Measurements from ENCODE around the gene DISP2. TPM values are rescaled to one million over a fixed set of nuclear protein-coding genes. Genes with fewer than 3 reads are reported as not detected.

DISP2 gene
- polyA plus RNA-seq, 1 experiment = 0.11 TPM

DNA sequence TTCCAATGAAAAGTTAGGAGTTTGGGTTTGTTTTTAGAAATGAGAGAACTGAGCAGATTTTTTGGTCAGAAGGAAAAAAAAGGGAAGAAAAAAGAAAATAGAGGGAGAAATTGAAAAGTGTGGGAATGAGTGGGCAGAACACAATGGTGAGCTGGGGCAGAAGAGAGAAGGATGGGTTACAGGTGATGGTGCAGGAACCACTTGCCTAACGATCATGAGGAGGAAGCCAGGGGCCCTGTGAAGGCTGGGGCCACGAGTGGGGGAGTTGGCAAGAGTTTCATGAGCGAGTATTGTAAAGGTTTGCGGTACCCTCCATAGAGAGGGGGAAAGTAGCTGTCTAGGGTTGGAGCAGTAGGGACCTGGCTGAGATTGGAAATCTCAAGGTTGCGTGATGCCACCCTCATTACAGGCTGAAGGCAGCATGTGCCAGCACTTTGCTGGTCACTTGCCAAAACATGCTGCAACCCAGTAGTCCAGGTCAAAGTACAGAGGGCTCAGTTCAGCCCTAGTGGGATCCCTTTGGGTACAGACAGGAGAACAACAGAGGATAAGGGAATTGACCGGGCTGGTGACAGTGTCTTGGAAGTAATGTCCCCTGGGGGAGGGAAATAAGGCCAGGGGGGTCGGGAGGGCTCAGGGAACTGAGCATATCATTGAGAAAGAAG is 54.2 kb downstream of the DISP2 start:
- CTCF ChIA-PET = no interaction called here
- TF ChIP-seq CTCF (IDR thresholded peaks at IDR 0.05; ENCODE audit: low read depth, low read length) = no peak
- Histone ChIP-seq H3K27me3 (ENCODE audit: control insufficient read depth, insufficient read depth, low read length) (no peaks in the 10 kb centered on the region), H3K27ac (ENCODE audit: low read depth, low read length) (no peak overlapping the region), H3K4me3 (ENCODE audit: low read depth, low read length) (no peak overlapping the region), H3K9me3 (ENCODE audit: control insufficient read depth, insufficient read depth, low read length) (no peaks in the 10 kb centered on the region)
- DNase-seq (ENCODE audit: low read depth, low spot score) = no peak
- POLR2A ChIA-PET = no interaction called here

- no peak for TF ChIP-seq CTCF (IDR thresholded peaks at IDR 0.05; ENCODE audit: low read depth, low read length)
- CTCF ChIA-PET = no interaction called here
- DNase-seq (ENCODE audit: low read depth, low spot score) = no peak
- Histone ChIP-seq H3K9me3 (ENCODE audit: control insufficient read depth, insufficient read depth, low read length) (no peaks in the 10 kb centered on the region), H3K27ac (ENCODE audit: low read depth, low read length) (no peak overlapping the region), H3K27me3 (ENCODE audit: control insufficient read depth, insufficient read depth, low read length) (no peaks in the 10 kb centered on the region), H3K4me3 (ENCODE audit: low read depth, low read length) (no peak overlapping the region)
- POLR2A ChIA-PET = no interaction called here
Observed at GRCh38 chr15:40413036-40413435, 55.0 kb downstream of the DISP2 start.

DNA sequence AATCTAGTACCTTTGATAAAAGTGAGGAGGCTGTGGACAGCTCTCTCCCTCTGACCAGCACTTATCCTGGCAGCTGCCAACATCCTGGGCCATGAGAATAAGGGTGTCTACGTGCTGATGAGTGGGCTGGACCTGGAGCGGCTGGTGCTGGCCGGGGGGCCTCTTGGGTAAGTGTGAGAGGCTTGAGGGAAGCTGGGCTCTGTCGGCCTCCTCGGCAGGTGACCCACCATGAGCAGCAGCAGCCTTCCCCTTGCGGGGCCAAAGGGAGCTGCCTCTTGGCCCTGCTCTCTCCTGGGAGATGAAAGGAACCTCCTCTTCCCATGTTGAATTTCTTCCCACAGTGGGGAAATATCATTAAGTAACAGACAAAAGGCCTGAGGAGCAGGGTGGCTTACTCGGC is 56.8 kb downstream of the DISP2 start:
- no peak for DNase-seq (ENCODE audit: low read depth, low spot score)
- TF ChIP-seq CTCF (IDR thresholded peaks at IDR 0.05; ENCODE audit: low read depth, low read length) = no peak
- Histone ChIP-seq H3K9me3 (ENCODE audit: control insufficient read depth, insufficient read depth, low read length) (no peaks in the 10 kb centered on the region), H3K27me3 (ENCODE audit: control insufficient read depth, insufficient read depth, low read length) (no peaks in the 10 kb centered on the region), H3K4me3 (ENCODE audit: low read depth, low read length) (no peak overlapping the region), H3K27ac (ENCODE audit: low read depth, low read length) (no peak overlapping the region)
- CTCF ChIA-PET = interaction anchor here (1.3 kb wide), 1 partner anchor 140 kb away, joined by 4 read pairs; no protein-coding TSS in a partner anchor
- POLR2A ChIA-PET = no interaction called here

DNA sequence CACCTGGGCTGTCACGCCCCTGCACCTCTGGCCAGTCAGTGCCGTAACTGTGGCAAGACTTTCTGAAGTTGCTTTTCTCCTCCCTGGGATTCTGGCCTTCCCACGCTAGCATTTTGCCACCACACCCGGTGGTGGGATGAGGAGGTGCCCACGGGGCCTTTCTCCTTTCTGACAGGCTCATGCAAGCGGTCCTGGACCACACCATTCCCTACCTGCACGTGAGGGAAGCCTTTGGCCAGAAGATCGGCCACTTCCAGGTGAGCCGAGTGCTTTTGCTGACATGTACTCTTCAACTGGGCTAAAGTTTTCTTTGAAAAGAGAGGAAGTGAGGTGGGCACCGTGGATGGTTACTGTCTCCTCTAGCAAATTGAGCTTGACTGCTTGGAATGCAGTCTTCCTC is 57.2 kb downstream of the DISP2 start:
- Histone ChIP-seq H3K27ac (ENCODE audit: low read depth, low read length) (no peak overlapping the region), H3K9me3 (ENCODE audit: control insufficient read depth, insufficient read depth, low read length) (no peaks in the 10 kb centered on the region), H3K27me3 (ENCODE audit: control insufficient read depth, insufficient read depth, low read length) (no peaks in the 10 kb centered on the region), H3K4me3 (ENCODE audit: low read depth, low read length) (no peak overlapping the region)
- no peak for TF ChIP-seq CTCF (IDR thresholded peaks at IDR 0.05; ENCODE audit: low read depth, low read length)
- DNase-seq (ENCODE audit: low read depth, low spot score) = no peak
- ChIA-PET CTCF (no interaction called here), POLR2A (no interaction called here)

DNA sequence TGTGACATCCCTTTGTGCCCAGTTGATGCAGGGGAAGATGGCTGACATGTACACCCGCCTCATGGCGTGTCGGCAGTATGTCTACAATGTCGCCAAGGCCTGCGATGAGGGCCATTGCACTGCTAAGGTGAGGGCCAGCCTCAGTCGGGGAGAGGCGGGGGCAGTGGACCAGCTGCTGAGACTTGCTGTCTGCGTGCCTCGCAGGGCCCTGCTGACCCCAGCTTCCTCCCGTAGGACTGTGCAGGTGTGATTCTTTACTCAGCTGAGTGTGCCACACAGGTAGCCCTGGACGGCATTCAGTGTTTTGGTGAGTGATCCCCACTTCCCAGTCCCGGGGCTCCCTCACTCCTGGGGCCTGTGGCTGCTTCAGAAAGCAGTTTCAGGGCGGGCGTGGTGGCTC is 58.0 kb downstream of the DISP2 start:
- TF ChIP-seq CTCF (IDR thresholded peaks at IDR 0.05; ENCODE audit: low read depth, low read length) = no peak
- CTCF ChIA-PET = no interaction called here
- no peaks in the 10 kb centered on the region for H3K9me3 ChIP-seq (ENCODE audit: control insufficient read depth, insufficient read depth, low read length)
- POLR2A ChIA-PET = no interaction called here
- H3K4me3 ChIP-seq (ENCODE audit: low read depth, low read length) = no peak overlapping the region
- no peaks in the 10 kb centered on the region for H3K27me3 ChIP-seq (ENCODE audit: control insufficient read depth, insufficient read depth, low read length)
- DNase-seq (ENCODE audit: low read depth, low spot score) = no peak
- H3K27ac ChIP-seq (ENCODE audit: low read depth, low read length) = no peak overlapping the region

Measured in AG04450 (cell line).